NCI-H510A treated with DMSO at 0.1 percent for 48 hours (cell line): ENCODE data around the gene DDC.
"Not testable (repeated sequence)": the region's sequence is repeated elsewhere in the genome, so short reads cannot be mapped to it uniquely, and the experiment has no call there.

Source experiments
- DNase-seq: peaks from one replicate; lab custom pipeline; 2025; lab: John Stamatoyannopoulos, UW

The DDC gene

GRCh38 chr7:50554431-50555322 lies 10.5 kb downstream of the DDC start:
- DNase-seq, result no peak

GRCh38 chr7:50553973-50554372 lies 11.2 kb downstream of the DDC start:
- DNase-seq, result no peak

- DNase-seq, result no peak
Observed at GRCh38 chr7:50552921-50553320, 12.3 kb downstream of the DDC start.

GRCh38 chr7:50552139-50552538 lies 13.1 kb downstream of the DDC start:
- DNase-seq, result peak; percentile 99

GRCh38 chr7:50545613-50546012 lies 19.6 kb downstream of the DDC start:
- DNase-seq, result not testable (repeated sequence)

GRCh38 chr7:50544992-50545391 lies 20.2 kb downstream of the DDC start:
- peak; percentile 74 for DNase-seq

- no peak for DNase-seq
Observed at GRCh38 chr7:50543776-50544442, 21.3 kb downstream of the DDC start.

GRCh38 chr7:50542132-50542531 lies 23.1 kb downstream of the DDC start:
- no peak for DNase-seq

- no peak for DNase-seq
Observed at GRCh38 chr7:50540785-50541579, 24.2 kb downstream of the DDC start.

GRCh38 chr7:50539725-50540124 lies 25.5 kb downstream of the DDC start:
- DNase-seq, result no peak

GRCh38 chr7:50538478-50538877 lies 26.7 kb downstream of the DDC start:
- no peak for DNase-seq

- DNase-seq, result no peak
Observed at GRCh38 chr7:50537417-50537816, 27.8 kb downstream of the DDC start.

GRCh38 chr7:50535291-50535711 lies 29.9 kb downstream of the DDC start:
- not testable (repeated sequence) for DNase-seq

- DNase-seq, result no peak
Observed at GRCh38 chr7:50534690-50535290, 30.4 kb downstream of the DDC start.

GRCh38 chr7:50533866-50534265 lies 31.3 kb downstream of the DDC start:
- no peak for DNase-seq

GRCh38 chr7:50531928-50532327 lies 33.3 kb downstream of the DDC start:
- DNase-seq, result peak; percentile 25

GRCh38 chr7:50531401-50531911 lies 33.7 kb downstream of the DDC start:
- DNase-seq, result peak; percentile 22

GRCh38 chr7:50530766-50531165 lies 34.4 kb downstream of the DDC start:
- DNase-seq, result no peak

- DNase-seq, result no peak
Observed at GRCh38 chr7:50529093-50529862, 35.9 kb downstream of the DDC start.

GRCh38 chr7:50528266-50529092 lies 36.7 kb downstream of the DDC start:
- DNase-seq, result no peak
